GM21576 (cell line): ENCODE measurements around the gene CAMSAP1.
A peak's percentile ranks its signal among the peaks of the same experiment; 100 is the strongest.
"Not testable (repeated sequence)": the region's sequence is repeated elsewhere in the genome, so short reads cannot be mapped to it uniquely, and the experiment has no call there.

Experiments used
- ATAC-seq: cut with Tn5 transposase; IDR thresholded peaks from one replicate; pipeline ENCODE4 v1.9.1; 2021; ENCODE audit warnings: mild to moderate bottlenecking, moderate library complexity; ENCODE audit not compliant: unreplicated experiment

Gene CAMSAP1

DNA sequence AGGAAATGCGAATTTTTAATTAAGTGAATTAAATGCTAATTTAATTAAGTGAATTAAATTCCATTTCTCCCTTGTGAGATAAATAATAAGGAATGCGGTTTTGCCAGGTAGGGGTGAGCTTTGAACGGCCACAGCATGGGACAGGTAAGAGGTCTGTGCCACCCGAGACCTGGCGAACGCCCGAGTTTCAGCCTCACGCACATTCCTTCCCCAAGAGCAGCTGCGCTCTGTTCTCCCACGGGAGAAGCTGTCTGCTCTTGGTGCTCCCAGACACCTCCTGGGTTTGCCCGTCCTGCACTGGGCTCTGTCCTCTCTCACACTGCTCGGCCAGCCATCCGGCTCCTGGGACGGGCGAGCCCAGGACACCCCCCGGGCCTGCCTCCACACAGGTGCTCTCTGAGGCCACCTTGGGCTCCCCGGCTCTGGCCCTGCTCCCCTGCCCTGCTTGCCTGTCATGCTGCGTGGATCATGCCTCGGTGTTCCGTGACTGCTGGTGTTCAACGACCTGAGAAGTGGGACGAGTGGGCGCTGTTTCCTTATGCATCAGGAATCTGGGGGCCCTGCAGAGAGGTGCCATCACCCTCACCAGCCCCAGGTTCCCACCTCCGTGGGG, 13.7 kb upstream of the CAMSAP1 start:
- no peak for ATAC-seq

- no peak for ATAC-seq
These were observed 13.0 kb upstream of the CAMSAP1 start for GRCh38 chr9:135920256-135920930.

DNA sequence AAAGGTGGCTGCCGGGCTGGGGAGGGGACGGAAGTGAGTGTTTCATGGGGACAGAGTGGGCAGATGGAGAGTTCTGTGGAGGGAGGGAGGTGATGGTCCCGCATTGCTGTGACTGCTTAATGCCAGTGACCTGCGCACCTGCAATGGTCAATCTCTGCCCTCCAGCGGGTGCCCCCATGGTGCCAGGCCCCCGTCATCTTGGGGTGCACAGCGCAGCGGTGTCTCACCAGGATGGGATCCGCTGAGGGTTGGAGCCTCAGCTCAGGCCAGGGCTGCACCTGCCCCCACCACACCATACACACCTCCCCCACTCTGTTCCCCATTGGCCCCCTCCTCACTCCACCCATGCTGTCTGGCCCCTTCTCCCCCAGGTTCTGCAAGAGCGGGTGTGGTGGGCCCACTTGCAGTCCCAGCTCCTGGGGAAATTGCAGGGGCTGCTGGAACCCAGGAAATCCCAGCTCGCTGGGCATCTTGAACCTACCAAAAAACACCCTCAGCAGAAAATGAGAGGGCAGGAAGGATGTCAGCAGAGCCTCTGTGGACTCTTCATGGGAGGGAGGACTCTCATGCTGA, 12.1 kb upstream of the CAMSAP1 start:
- no peak for ATAC-seq

DNA sequence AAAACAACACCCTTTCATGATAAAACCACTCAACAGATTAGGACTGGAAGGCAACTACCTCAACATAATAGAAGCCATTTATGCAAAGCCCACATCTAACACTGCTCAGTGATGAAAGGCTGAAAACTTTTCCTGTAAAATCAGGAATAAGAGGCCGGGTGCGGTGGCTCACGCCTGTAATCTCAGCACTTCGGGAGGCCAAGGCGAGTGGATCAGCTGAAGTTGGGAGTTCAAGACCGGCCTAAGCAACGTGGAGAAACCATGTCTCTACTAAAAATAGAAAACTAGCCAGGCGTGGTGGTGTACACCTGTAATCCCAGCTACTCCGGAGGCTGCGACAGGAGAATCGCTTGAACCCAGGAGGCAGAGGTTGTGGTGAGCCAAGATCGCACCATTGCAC, 8.9 kb upstream of the CAMSAP1 start:
- not testable (repeated sequence) for ATAC-seq

- no peak for ATAC-seq
These were observed 7.6 kb upstream of the CAMSAP1 start for GRCh38 chr9:135914921-135915320.

DNA sequence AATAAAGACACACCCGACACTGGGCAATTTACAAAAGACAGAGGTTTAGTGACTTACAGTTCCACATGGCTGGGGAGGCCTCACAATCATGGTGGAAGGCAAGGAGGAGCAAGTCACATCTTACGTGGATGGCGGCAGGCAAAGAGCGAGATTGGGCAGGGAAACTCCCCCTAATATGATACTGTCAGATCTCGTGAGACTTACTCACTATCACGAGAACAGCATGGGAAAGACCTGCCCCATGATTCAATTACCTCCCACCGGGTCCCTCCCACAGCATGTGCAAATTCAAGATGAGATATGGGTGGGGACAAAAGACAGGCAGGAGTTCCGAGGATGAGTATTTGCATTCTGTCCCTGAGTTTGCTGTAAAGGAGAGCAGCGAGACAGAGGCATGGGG, 3.9 kb upstream of the CAMSAP1 start:
- ATAC-seq, result not testable (repeated sequence)

DNA sequence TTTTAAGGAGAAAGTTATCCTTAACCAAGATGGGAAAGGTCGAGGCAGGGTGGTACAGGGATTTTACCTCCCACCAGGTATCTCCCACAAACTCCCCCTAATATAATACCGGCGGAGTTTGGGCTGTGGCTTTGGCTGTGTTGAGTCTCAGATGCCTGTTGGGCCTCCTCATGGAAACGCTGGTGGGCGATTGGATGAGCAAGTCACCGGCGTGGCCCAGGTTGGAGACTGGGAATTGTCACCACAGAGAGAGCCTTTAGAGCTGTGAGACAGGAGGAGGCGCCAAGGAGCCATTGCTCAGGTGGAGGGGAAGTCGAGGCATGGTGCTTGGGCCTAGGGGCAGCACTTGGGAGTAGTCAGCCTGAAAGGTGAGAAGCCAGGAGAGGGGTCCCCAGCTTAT, 3.4 kb upstream of the CAMSAP1 start:
- no peak for ATAC-seq

- ATAC-seq, result no peak
These were observed 2.9 kb upstream of the CAMSAP1 start for GRCh38 chr9:135910216-135910615.

GRCh38 chr9:135909371-135909770, 2.0 kb upstream of the CAMSAP1 start:
- ATAC-seq, result no peak

GRCh38 chr9:135908754-135909204, 1.4 kb upstream of the CAMSAP1 start:
- no peak for ATAC-seq

GRCh38 chr9:135908093-135908753, 877 bp upstream of the CAMSAP1 start:
- no peak for ATAC-seq

DNA sequence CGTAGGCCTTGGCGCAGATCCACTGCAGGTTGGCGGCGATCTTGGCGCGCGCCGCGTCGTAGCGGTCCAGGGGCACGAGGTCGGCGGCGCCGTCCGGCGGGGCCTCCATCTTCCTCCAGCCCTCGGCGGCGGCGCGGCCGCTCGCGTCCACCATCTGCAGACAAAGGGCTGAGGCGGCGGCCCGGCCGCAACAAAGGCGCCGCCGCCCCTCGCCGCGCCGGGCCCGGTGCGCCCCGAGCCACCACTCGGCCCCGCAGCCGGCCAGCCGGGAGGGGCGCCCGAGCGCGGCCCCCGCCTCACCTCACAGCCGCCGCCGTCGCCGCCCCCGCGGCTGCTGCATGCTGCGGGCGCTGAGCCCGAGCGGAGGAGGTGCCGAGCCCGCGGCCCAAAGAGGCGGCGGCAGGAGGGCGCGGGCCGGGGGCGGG, 328 bp downstream of the CAMSAP1 start:
- ATAC-seq, result peak; percentile 13

- ATAC-seq, result peak; percentile 13
These were observed 898 bp downstream of the CAMSAP1 start for GRCh38 chr9:135906291-135907005.

DNA sequence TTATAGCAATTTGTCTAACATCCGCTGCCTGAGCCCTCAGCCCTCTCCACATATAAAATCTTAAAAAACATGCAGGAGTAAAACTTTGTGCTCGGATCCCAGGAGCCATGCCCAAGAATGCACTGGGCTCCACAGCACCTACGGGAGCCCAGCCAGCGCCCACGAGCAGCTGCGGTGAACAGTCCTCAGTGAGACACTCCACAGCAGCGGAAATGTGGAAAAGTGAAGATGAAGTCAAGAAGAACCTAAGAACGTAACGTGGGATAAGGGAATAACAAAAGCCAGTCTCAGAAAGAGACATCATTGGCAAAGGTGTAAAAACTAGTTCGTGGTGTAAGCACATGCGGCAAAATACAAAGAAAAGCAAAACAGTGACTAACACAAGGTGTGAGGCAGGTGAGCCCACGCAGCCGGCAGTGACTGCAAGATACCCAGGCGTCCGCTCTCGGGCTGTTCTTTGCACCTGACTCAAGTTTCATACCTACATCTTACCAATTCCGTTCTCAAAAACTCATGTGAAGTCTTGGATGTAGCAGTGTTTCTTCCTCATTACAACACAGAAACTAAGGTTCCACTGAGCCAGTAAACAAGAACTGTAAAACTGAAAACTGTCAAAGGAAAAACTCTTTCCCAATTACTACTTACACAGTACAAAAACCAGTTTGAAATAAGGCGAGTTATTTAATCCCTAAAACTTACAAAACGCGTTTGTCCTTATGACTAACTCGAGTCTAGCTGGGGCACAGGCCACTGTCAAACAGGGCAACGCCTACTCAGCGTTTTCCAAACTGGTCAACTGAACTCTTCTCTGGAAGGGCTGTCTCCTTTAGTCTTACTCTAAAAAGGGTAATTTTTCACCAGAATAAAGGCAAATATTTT, 1.7 kb downstream of the CAMSAP1 start:
- ATAC-seq, result no peak

GRCh38 chr9:135903786-135904520, 3.4 kb downstream of the CAMSAP1 start:
- no peak for ATAC-seq

DNA sequence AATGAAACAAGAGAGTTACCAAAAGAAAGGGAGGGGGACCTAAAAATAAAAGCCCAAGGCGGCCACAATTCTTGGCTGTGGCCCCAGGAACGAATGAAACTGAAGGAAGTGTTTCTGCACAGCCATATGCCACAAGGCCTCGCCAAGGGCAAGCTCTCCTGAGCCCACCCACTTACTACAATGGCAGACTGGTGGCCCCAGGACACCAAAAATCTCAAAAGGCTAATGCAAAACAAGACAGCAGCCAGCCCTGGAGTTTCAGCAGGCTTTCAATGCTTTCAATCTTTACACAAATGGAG, 4.0 kb downstream of the CAMSAP1 start:
- no peak for ATAC-seq

GRCh38 chr9:135902655-135903357, 4.5 kb downstream of the CAMSAP1 start:
- ATAC-seq, result no peak

GRCh38 chr9:135901826-135902225, 5.5 kb downstream of the CAMSAP1 start:
- ATAC-seq, result no peak
